PC-9 (cell line): ENCODE results near the gene NBEA. TPM values are rescaled to one million over a fixed set of nuclear protein-coding genes. Genes with fewer than 3 reads are reported as not detected.
"Not testable (repeated sequence)": the region's sequence is repeated elsewhere in the genome, so short reads cannot be mapped to it uniquely, and the experiment has no call there.

Source experiments
- BruUV-seq: library from RNA; stranded (reverse); fragments of 400-500 nt; replicated peaks from 2 replicates; lab custom pipeline; 2021; lab: Mats Ljungman, UMichigan
- CTCF ChIA-PET: fragments of 300-600 bp; sonication (Branson Sonifier 250); formaldehyde crosslinking; loops from one replicate; lab custom pipeline; 2022; ENCODE audit warnings: antibody characterized with exemption; lab: Charles Lee
- POLR2A ChIA-PET: fragments of 300-600 bp; sonication (Branson Sonifier 250); formaldehyde crosslinking; loops from one replicate; lab custom pipeline; 2022; ENCODE audit warnings: antibody characterized with exemption; ENCODE audit not compliant: unreplicated experiment; lab: Charles Lee
- DNase-seq, 2 experiments: peaks; one replicate each; pipeline versions ENCODE4 v3.0.0 to v3.0.0-alpha.2; 2015 to 2022; ENCODE audit warnings: mixed read lengths in 1 of 2
- H2AFZ ChIP-seq: fragments of 200-600 bp; sonication (generic); 2 replicates; pipeline ENCODE4 v1.8.1; 2017; ENCODE audit warnings: antibody characterized with exemption
- H3F3A ChIP-seq: fragments of 200-600 bp; sonication (generic); 2 replicates; pipeline ENCODE4 v1.8.1; 2017; ENCODE audit warnings: antibody characterized with exemption, mild to moderate bottlenecking, low read depth; ENCODE audit not compliant: insufficient read depth
- H3K27ac ChIP-seq: fragments of 200-600 bp; sonication (generic); 2 replicates; pipeline ENCODE4 v1.6.1; 2016; ENCODE audit warnings: mixed run types
- H3K27me3 ChIP-seq: fragments of 200-600 bp; sonication (generic); 2 replicates; pipeline ENCODE4 v1.6.1; 2016; ENCODE audit warnings: low read depth, mixed run types; ENCODE audit not compliant: insufficient read depth
- H3K36me3 ChIP-seq: fragments of 200-600 bp; sonication (generic); 2 replicates; pipeline ENCODE4 v1.6.1; 2016; ENCODE audit warnings: low read depth, mixed run types
- H3K4me1 ChIP-seq: fragments of 200-600 bp; sonication (generic); replicated peaks from 2 replicates; pipeline ENCODE4 v1.6.1; 2016; ENCODE audit warnings: mixed run types; ENCODE audit not compliant: insufficient read depth
- H3K4me2 ChIP-seq: fragments of 200-600 bp; sonication (generic); 2 replicates; pipeline ENCODE4 v1.6.1; 2017; ENCODE audit warnings: mixed run types
- H3K4me3 ChIP-seq: fragments of 200-600 bp; sonication (generic); 2 replicates; pipeline ENCODE4 v1.6.1; 2016; ENCODE audit warnings: mixed run types
- H3K79me2 ChIP-seq: fragments of 200-600 bp; sonication (generic); 2 replicates; pipeline ENCODE4 v1.6.1; 2017; ENCODE audit warnings: low read depth, mixed run types
- H3K9me2 ChIP-seq: fragments of 200-600 bp; sonication (generic); 2 replicates; pipeline ENCODE4 v1.8.1; 2017; ENCODE audit warnings: mild to moderate bottlenecking; ENCODE audit not compliant: insufficient read depth
- H3K9me3 ChIP-seq: fragments of 200-600 bp; sonication (generic); 2 replicates; pipeline ENCODE4 v1.8.1; 2016; ENCODE audit warnings: low read depth; ENCODE audit not compliant: insufficient read depth
- H4K20me1 ChIP-seq: fragments of 200-600 bp; sonication (generic); 2 replicates; pipeline ENCODE4 v1.8.1; 2017; ENCODE audit not compliant: insufficient read depth
- CTCF ChIP-seq: fragments of 200-600 bp; sonication (generic); conservative IDR thresholded peaks from 2 replicates; pipeline ENCODE4 v1.6.1; 2017; ENCODE audit warnings: mixed run types, antibody characterized with exemption, mild to moderate bottlenecking, moderate library complexity
- EZH2 ChIP-seq: fragments of 200-600 bp; sonication (generic); IDR thresholded peaks from 2 replicates; pipeline ENCODE4 v1.8.0; 2017; ENCODE audit warnings: antibody characterized with exemption, low read depth
- intact Hi-C: fragments of 100-400 bp; cut with micrococcal nuclease; formaldehyde crosslinking; loops from one replicate; pipeline ENCODE4 v1.10.0; 2022; ENCODE audit not compliant: unreplicated experiment
- total RNA-seq: library from RNA; stranded (reverse); gene quantifications from 2 replicates; pipeline ENCODE4 v1.2.3, GENCODE V29; 2021

Gene NBEA
- total RNA-seq, 1 experiment from 2014 or later, result 4.0 TPM

GRCh38 chr13:35093356-35093755 is 151.3 kb downstream of the NBEA start:
- Histone ChIP-seq H3K27me3 (no peaks in the 10 kb centered on the region), H3K4me3 (no peak overlapping the region), H3K27ac (no peak overlapping the region), H4K20me1 (no peaks in the 10 kb centered on the region), H3K36me3 (no peaks in the 10 kb centered on the region), H3K79me2 (no peaks in the 10 kb centered on the region), H3K4me1 (no peaks in the 10 kb centered on the region), H2AFZ (no peak overlapping the region), H3K9me3 (no peaks in the 10 kb centered on the region), H3F3A (no peaks in the 10 kb centered on the region), H3K4me2 (no peak overlapping the region), H3K9me2 (no peaks in the 10 kb centered on the region)
- intact Hi-C loops, result no loop called here
- CTCF ChIA-PET, result interaction anchor here (0.7 kb wide), 1 partner anchor 459 kb away, joined by 9 read pairs; no protein-coding TSS in a partner anchor
- DNase-seq, result no peak
- BruUV-seq, result no TSS peak
- no peak for TF ChIP-seq CTCF
- no peak for TF ChIP-seq EZH2
- POLR2A ChIA-PET, result no interaction called here

GRCh38 chr13:35106771-35107170 is 164.7 kb downstream of the NBEA start:
- H4K20me1 ChIP-seq, DNase-seq, intact Hi-C loops, H2AFZ ChIP-seq, H3K27ac ChIP-seq, CTCF ChIA-PET, H3K4me1 ChIP-seq, BruUV-seq, POLR2A ChIA-PET, H3K9me3 ChIP-seq, H3K27me3 ChIP-seq, H3K4me3 ChIP-seq, H3K9me2 ChIP-seq, H3K36me3 ChIP-seq, H3F3A ChIP-seq, H3K79me2 ChIP-seq, H3K4me2 ChIP-seq: not testable (repeated sequence)

- TF ChIP-seq EZH2 (no peak), CTCF (no peak)
- no peaks in the 10 kb centered on the region for H3K79me2 ChIP-seq
- CTCF ChIA-PET, result no interaction called here
Measured at GRCh38 chr13:35107535-35107934, 165.5 kb downstream of the NBEA start.

GRCh38 chr13:35113612-35114011 is 171.5 kb downstream of the NBEA start:
- CTCF ChIA-PET, BruUV-seq: not testable (repeated sequence)

More at GRCh38 chr13:35107535-35107934, 165.5 kb downstream of the NBEA start:
- H3K4me2 ChIP-seq, result no peak overlapping the region
- no peaks in the 10 kb centered on the region for H3K9me2 ChIP-seq
- H4K20me1 ChIP-seq, result 0 out of 2 replicates have a peak, but pooled peaks cover 3% of the 10 kb centered on the region
- H3K4me1 ChIP-seq, result no peaks in the 10 kb centered on the region
- H3K27me3 ChIP-seq, result no peaks in the 10 kb centered on the region
- no peak overlapping the region for H2AFZ ChIP-seq
- DNase-seq, result no peak
- intact Hi-C loops, result no loop called here
- no peak overlapping the region for H3K4me3 ChIP-seq
- H3K36me3 ChIP-seq, result no peaks in the 10 kb centered on the region
- H3K9me3 ChIP-seq, result no peaks in the 10 kb centered on the region; the same call in 1 of the 2 replicates
- no peak overlapping the region for H3K27ac ChIP-seq
- no TSS peak for BruUV-seq
- H3F3A ChIP-seq, result no peaks in the 10 kb centered on the region
- POLR2A ChIA-PET, result no interaction called here

More at GRCh38 chr13:35113612-35114011, 171.5 kb downstream of the NBEA start:
- H3K27ac ChIP-seq, H3K9me2 ChIP-seq, H3F3A ChIP-seq, H3K79me2 ChIP-seq, POLR2A ChIA-PET, H3K36me3 ChIP-seq, DNase-seq, H3K9me3 ChIP-seq, H4K20me1 ChIP-seq, H3K4me2 ChIP-seq, H3K4me3 ChIP-seq, intact Hi-C loops, H2AFZ ChIP-seq, H3K27me3 ChIP-seq, H3K4me1 ChIP-seq: not testable (repeated sequence)
